ENCODE measurements around the gene SHISA7. TPM values are rescaled to one million over a fixed set of nuclear protein-coding genes. Genes with fewer than 3 reads are reported as not detected.

SHISA7 gene
- total RNA-seq, 2 donors from 2014 or later = not detected

- peaks cover 4% of the 10 kb centered on the region for H3K36me3 ChIP-seq
- no peaks in the 10 kb centered on the region for H3K9me3 ChIP-seq
- no peak overlapping the region for H3K4me3 ChIP-seq
- peaks cover 13% of the 10 kb centered on the region for H3K4me1 ChIP-seq
- DNase-seq = no peak
- H3K9ac ChIP-seq (ENCODE audit: low read depth in 2 of 2, low read length in 2 of 2) = peak overlapping the region in 1 of 2 donors; percentile 6
- intact Hi-C loops (cut with DNase I) = loop anchor here (2.0 kb wide), 1 partner anchor 80 kb away; no protein-coding TSS in a partner anchor
- no peak overlapping the region for H3K27ac ChIP-seq
- no peaks in the 10 kb centered on the region for H3K27me3 ChIP-seq
- TF ChIP-seq, protein P1, sequence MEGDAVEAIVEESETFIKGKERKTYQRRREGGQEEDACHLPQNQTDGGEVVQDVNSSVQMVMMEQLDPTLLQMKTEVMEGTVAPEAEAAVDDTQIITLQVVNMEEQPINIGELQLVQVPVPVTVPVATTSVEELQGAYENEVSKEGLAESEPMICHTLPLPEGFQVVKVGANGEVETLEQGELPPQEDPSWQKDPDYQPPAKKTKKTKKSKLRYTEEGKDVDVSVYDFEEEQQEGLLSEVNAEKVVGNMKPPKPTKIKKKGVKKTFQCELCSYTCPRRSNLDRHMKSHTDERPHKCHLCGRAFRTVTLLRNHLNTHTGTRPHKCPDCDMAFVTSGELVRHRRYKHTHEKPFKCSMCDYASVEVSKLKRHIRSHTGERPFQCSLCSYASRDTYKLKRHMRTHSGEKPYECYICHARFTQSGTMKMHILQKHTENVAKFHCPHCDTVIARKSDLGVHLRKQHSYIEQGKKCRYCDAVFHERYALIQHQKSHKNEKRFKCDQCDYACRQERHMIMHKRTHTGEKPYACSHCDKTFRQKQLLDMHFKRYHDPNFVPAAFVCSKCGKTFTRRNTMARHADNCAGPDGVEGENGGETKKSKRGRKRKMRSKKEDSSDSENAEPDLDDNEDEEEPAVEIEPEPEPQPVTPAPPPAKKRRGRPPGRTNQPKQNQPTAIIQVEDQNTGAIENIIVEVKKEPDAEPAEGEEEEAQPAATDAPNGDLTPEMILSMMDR (IDR thresholded peaks at IDR 0.05) = no peak
Observed at GRCh38 chr19:55382522-55383054, 60.5 kb downstream of the SHISA7 start.

- no peak for DNase-seq
Observed at GRCh38 chr19:55382013-55382412, 61.1 kb downstream of the SHISA7 start.

DNA sequence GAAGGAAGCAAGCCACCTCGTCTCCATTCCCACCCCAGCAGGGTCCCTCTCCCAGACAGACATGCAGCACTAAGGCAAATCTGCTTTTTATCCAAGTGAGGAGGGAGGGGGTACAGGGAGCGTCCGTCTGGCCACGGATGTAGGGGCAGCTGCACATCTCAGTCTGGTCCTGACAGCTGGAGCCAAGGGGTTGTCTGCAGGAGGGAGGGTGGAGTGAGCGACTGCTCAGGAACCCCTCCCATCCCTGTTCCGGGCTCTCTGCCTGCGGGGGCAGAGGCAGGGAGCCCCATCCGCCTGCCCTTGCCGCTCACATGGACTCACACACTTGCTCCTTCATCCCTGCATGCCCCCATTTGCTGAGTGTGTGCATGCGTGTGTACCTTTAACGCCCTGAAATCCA is 63.9 kb downstream of the SHISA7 start:
- peaks cover 2% of the 10 kb centered on the region for H3K27me3 ChIP-seq
- no peaks in the 10 kb centered on the region for H3K36me3 ChIP-seq
- no peak overlapping the region for H3K27ac ChIP-seq
- H3K9ac ChIP-seq (ENCODE audit: low read depth in 2 of 2, low read length in 2 of 2) = no peak overlapping the region
- intact Hi-C loops (cut with DNase I) = no loop called here
- H3K4me3 ChIP-seq = no peak overlapping the region
- no peaks in the 10 kb centered on the region for H3K9me3 ChIP-seq
- no peaks in the 10 kb centered on the region for H3K4me1 ChIP-seq
- TF ChIP-seq, protein P1 (IDR thresholded peaks at IDR 0.05) = no peak
- DNase-seq = no peak

More at GRCh38 chr19:55382013-55382412, 61.1 kb downstream of the SHISA7 start:
- H3K4me3 ChIP-seq = no peak overlapping the region
- no peaks in the 10 kb centered on the region for H3K36me3 ChIP-seq
- peaks cover 7% of the 10 kb centered on the region for H3K4me1 ChIP-seq
- H3K9ac ChIP-seq (ENCODE audit: low read depth in 2 of 2, low read length in 2 of 2) = no peak overlapping the region
- H3K9me3 ChIP-seq = no peaks in the 10 kb centered on the region
- TF ChIP-seq, protein P1 (IDR thresholded peaks at IDR 0.05) = no peak
- H3K27ac ChIP-seq = no peak overlapping the region
- H3K27me3 ChIP-seq = no peaks in the 10 kb centered on the region
- intact Hi-C loops (cut with DNase I) = loop anchor here (2.0 kb wide), 1 partner anchor 79 kb away; no protein-coding TSS in a partner anchor

Other genes starting within 250 kb of the SHISA7 start
- gene PTPRH, start 233.8 kb downstream of the SHISA7 start, total RNA-seq = 100 to 1,000 TPM in 1 of 2 donors, 10 to 100 TPM in 1; 76.3 to 131 TPM
- gene TMEM86B, start 214.5 kb downstream of the SHISA7 start, total RNA-seq = 1 to 10 TPM; 2.1 to 5.3 TPM
- gene PPP6R1, start 184.3 kb downstream of the SHISA7 start, total RNA-seq = 10 to 100 TPM; 65.1 to 97.2 TPM
- gene HSPBP1, start 163.2 kb downstream of the SHISA7 start, total RNA-seq = 10 to 100 TPM; 29.0 to 82.3 TPM
- 1 to 10 TPM in 1 of 2 donors, under 1 TPM in 1; 0.59 to 2.3 TPM for gene BRSK1, start 159.3 kb downstream of the SHISA7 start, total RNA-seq
- gene TMEM150B, start 118.0 kb downstream of the SHISA7 start, total RNA-seq = 10 to 100 TPM in 1 of 2 donors, 1 to 10 TPM in 1; 9.7 to 47.2 TPM
- 10 to 100 TPM; 14.9 to 24.9 TPM for gene KMT5C, start 103.4 kb downstream of the SHISA7 start, total RNA-seq
- gene COX6B2, start 88.6 kb downstream of the SHISA7 start, total RNA-seq = 10 to 100 TPM; 12.9 to 15.2 TPM
- gene GARIN5B, start 80.0 kb downstream of the SHISA7 start, total RNA-seq = not detected
- gene IL11, start 72.8 kb downstream of the SHISA7 start, total RNA-seq = under 1 TPM in 1 of 2 donors, not detected in 1; 0.64 TPM
- gene TMEM190, start 66.5 kb downstream of the SHISA7 start, total RNA-seq = not detected
- gene TMEM238, start 59.0 kb downstream of the SHISA7 start, total RNA-seq = 10 to 100 TPM; 78.1 to 85.9 TPM
- 1,000 to 10,000 TPM; 1,447 to 1,819 TPM for gene RPL28, start 57.4 kb downstream of the SHISA7 start, total RNA-seq
- 100 to 1,000 TPM in 1 of 2 donors, 10 to 100 TPM in 1; 43.8 to 147 TPM for gene UBE2S, start 35.5 kb downstream of the SHISA7 start, total RNA-seq
- 100 to 1,000 TPM in 1 of 2 donors, 10 to 100 TPM in 1; 89.8 to 132 TPM for gene ISOC2, start 18.3 kb upstream of the SHISA7 start, total RNA-seq
- not detected for gene C19orf85, start 21.5 kb upstream of the SHISA7 start, total RNA-seq
- 1 to 10 TPM; 8.6 to 8.9 TPM for gene ZNF628, start 33.3 kb upstream of the SHISA7 start, total RNA-seq
- gene NAT14, start 41.9 kb upstream of the SHISA7 start, total RNA-seq = 1 to 10 TPM; 4.9 to 7.7 TPM
- 1 to 10 TPM; 2.2 to 7.4 TPM for gene SSC5D, start 45.1 kb upstream of the SHISA7 start, total RNA-seq
- gene SBK2, start 93.8 kb upstream of the SHISA7 start, total RNA-seq = not detected
- gene SBK3, start 102.2 kb upstream of the SHISA7 start, total RNA-seq = not detected
- gene ZNF579, start 137.5 kb upstream of the SHISA7 start, total RNA-seq = 1 to 10 TPM; 8.0 to 8.7 TPM
- gene FIZ1, start 156.2 kb upstream of the SHISA7 start, total RNA-seq = 10 to 100 TPM; 12.2 to 14.5 TPM
- 10 to 100 TPM; 30.4 to 33.9 TPM for gene ZNF524, start 157.0 kb upstream of the SHISA7 start, total RNA-seq
- gene ZNF865, start 162.3 kb upstream of the SHISA7 start, total RNA-seq = 10 to 100 TPM; 12.9 to 13.1 TPM
- gene ZNF784, start 181.3 kb upstream of the SHISA7 start, total RNA-seq = 10 to 100 TPM in 1 of 2 donors, 1 to 10 TPM in 1; 9.9 to 10.2 TPM
- gene ZNF580, start 197.7 kb upstream of the SHISA7 start, total RNA-seq = 10 to 100 TPM; 18.0 to 28.6 TPM
- 10 to 100 TPM; 16.0 to 20.3 TPM for gene ZNF581, start 200.3 kb upstream of the SHISA7 start, total RNA-seq
- 1 to 10 TPM; 2.6 to 4.8 TPM for gene CCDC106, start 204.9 kb upstream of the SHISA7 start, total RNA-seq
- gene U2AF2, start 211.7 kb upstream of the SHISA7 start, total RNA-seq = 100 to 1,000 TPM; 146 to 289 TPM
- gene EPN1, start 231.9 kb upstream of the SHISA7 start, total RNA-seq = 100 to 1,000 TPM; 257 to 259 TPM